ENCODE data around the gene RPS6KA1.
"Not testable (repeated sequence)": the region's sequence is repeated elsewhere in the genome, so short reads cannot be mapped to it uniquely, and the experiment has no call there.

RPS6KA1 gene

DNA sequence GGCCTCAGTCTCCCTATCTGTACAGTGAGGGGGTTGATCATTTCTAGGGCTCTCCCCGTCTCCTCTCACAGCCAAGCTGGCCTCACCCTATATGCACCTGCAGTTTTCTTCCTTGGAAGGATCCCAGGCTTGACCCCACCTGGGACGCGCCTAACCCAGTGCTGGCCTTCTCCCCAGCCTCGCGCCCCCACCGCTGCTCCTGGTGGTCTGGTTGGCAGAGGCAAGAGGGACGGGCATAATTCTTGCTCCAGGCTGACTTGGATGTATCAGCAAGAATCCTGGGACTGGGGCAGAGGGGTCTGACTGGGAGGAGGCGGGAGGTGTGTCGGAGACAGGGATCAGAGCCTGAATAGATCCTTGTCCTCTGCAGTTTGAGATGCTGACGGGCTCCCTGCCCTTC, 25.2 kb downstream of the RPS6KA1 start:
- DNase-seq (ENCODE audit: low read depth in 2 of 2), result no peak

- DNase-seq (ENCODE audit: low read depth in 2 of 2), result no peak
These were observed 26.0 kb downstream of the RPS6KA1 start for GRCh38 chr1:26555550-26555981.

DNA sequence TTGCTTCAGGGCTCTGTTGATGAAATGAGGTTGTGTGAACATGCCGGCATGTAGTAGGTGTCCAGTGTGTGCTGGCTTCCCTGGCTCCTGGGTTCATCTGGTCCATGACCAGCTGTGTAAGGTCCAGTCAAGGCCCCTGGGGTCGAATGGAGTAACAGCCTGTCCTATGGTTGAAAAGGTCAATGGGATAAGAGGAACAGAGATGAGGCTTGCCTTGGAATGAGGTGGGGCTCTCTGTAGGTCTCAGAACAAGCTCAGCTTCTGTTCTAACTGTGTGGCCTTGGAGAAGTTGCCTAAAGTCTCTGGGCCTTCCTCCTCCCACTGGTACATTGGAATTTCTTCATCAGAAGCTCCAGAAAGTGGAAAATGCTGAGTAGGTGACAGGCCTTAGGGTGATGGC, 26.6 kb downstream of the RPS6KA1 start:
- no peak for DNase-seq (ENCODE audit: low read depth in 2 of 2)

GRCh38 chr1:26557008-26557407, 27.4 kb downstream of the RPS6KA1 start:
- DNase-seq (ENCODE audit: low read depth in 2 of 2), result no peak

- no peak for DNase-seq (ENCODE audit: low read depth in 2 of 2)
These were observed 29.1 kb downstream of the RPS6KA1 start for GRCh38 chr1:26558685-26559048.

DNA sequence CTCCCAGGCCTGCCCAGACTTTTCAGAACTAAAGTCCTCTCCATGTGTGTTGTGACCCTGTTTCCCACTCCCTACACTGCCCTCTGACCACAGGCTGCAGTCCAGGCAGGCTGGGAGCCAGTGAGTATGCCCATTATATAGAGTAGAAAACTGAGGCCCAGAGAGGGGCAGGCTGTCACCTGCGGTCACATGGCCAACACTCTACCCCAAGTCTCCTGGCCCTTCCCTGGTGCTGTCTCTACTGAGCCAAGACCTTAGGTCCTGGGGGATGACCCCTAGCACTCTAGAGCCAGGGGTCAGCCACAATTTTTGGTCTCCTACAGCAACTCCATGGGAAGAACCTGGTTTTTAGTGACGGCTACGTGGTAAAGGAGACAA, 30.8 kb downstream of the RPS6KA1 start:
- DNase-seq (ENCODE audit: low read depth in 2 of 2), result no peak

GRCh38 chr1:26570287-26570686, 40.7 kb downstream of the RPS6KA1 start:
- DNase-seq (ENCODE audit: low read depth in 2 of 2), result no peak

DNA sequence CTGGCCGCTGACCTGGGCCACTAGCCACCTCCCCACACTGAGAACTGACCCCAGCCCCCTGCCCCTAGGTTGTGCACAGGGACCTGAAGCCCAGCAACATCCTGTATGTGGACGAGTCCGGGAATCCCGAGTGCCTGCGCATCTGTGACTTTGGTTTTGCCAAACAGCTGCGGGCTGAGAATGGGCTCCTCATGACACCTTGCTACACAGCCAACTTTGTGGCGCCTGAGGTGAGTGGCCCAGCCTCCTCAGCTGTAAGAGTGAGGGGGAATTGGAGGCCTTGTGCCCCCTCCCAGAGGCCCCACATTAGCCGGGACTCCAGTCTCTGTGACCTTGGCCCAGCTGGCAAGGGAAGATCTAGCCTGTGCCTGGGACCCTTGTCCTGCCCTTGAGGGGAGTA, 41.8 kb downstream of the RPS6KA1 start:
- DNase-seq (ENCODE audit: low read depth in 2 of 2), result no peak

GRCh38 chr1:26574018-26574417, 44.5 kb downstream of the RPS6KA1 start:
- DNase-seq (ENCODE audit: low read depth in 2 of 2), result no peak

- no peak for DNase-seq (ENCODE audit: low read depth in 2 of 2)
These were observed 45.2 kb downstream of the RPS6KA1 start for GRCh38 chr1:26574719-26575251.

DNA sequence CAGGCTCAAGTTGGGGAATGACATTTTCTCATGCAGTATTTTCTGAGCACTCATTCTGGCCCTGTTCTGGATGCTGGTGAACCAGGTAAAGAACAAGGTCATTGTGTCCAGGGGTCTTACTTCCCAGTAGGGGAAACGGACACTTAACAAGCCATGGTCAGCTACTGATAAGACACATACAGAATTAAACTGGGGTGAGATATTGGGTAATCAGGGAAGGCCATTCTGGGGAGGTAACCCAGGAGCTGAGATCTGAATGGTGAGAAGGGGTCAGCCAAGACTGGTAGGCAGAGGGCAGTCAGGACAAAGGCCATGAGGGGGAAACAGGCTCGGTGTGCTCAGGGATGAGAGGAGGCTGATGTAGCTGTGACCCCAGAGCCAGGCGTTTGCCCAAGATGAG, 45.8 kb downstream of the RPS6KA1 start:
- no peak for DNase-seq (ENCODE audit: low read depth in 2 of 2)

GRCh38 chr1:26578167-26578566, 48.6 kb downstream of the RPS6KA1 start:
- no peak for DNase-seq (ENCODE audit: low read depth in 2 of 2)

- DNase-seq (ENCODE audit: low read depth in 2 of 2), result no peak
These were observed 50.1 kb downstream of the RPS6KA1 start for GRCh38 chr1:26579681-26580111.

DNA sequence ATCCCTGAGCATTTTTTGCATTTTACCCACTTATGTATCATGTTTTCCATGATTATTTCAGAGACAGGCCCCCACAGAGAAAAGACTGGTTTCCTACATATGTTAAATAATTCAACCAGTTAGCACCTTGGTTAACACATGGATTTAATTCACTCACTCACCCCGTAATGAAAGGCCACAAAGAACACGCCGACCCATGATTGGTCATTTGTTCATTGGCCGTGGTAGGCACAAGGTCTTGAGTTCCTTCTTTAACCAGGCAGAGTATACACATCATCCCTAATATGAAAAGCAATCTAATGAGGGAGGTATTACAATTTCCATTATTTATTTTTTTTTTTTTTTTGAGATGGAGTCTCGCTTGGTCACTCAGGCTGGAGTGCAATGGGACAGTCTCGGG, 50.6 kb downstream of the RPS6KA1 start:
- no peak for DNase-seq (ENCODE audit: low read depth in 2 of 2)

GRCh38 chr1:26581287-26581651, 51.7 kb downstream of the RPS6KA1 start:
- no peak for DNase-seq (ENCODE audit: low read depth in 2 of 2)

- DNase-seq (ENCODE audit: low read depth in 2 of 2), result no peak
These were observed 52.7 kb downstream of the RPS6KA1 start for GRCh38 chr1:26582053-26582835.

GRCh38 chr1:26582836-26583460, 53.4 kb downstream of the RPS6KA1 start:
- peak; percentile 55 to 80 for DNase-seq (ENCODE audit: low read depth in 2 of 2)

- peak in 1 of 2 donors; percentile 40 for DNase-seq (ENCODE audit: low read depth in 2 of 2)
These were observed 54.3 kb downstream of the RPS6KA1 start for GRCh38 chr1:26583646-26584485.

DNA sequence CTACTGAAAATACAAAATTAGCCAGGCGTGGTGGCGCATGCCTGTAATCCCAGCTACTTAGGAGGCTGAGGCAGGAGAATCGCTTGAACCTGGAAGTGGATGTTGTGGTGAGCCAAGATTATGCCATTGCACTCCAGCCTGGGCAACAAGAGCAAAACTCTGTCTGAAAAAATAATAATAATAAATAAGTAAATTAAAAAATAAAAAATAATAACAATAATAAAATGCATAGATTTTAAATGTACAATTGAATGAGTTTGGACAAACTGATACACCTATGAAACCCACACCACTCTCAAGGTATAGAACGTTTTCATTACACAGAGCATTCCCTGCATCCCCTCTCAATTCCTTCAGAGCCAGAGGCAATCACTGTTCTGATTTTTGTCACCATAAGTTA, 55.0 kb downstream of the RPS6KA1 start:
- not testable (repeated sequence) for DNase-seq (ENCODE audit: low read depth in 2 of 2)

- DNase-seq (ENCODE audit: low read depth in 2 of 2), result no peak
These were observed 55.9 kb downstream of the RPS6KA1 start for GRCh38 chr1:26585471-26585870.

DNA sequence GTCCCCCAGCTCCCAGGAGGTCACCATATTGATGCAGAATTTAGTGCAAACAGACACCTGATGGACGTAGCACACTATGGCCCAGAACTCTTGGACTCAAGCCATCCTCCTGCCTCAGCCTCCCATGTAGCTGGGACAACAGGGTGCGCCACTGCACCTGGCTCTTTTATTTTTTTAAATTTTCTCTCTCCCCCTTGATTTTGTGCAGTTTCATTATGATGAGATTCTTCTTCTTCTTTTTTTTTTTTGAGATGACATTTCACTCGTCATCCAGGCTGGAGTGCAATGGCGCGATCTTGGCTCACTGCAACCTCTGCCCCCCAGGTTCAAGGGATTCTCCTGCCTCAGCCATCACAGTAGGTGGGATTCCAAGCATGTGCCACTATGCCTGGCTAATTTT, 63.8 kb downstream of the RPS6KA1 start:
- DNase-seq (ENCODE audit: low read depth in 2 of 2), result no peak

DNA sequence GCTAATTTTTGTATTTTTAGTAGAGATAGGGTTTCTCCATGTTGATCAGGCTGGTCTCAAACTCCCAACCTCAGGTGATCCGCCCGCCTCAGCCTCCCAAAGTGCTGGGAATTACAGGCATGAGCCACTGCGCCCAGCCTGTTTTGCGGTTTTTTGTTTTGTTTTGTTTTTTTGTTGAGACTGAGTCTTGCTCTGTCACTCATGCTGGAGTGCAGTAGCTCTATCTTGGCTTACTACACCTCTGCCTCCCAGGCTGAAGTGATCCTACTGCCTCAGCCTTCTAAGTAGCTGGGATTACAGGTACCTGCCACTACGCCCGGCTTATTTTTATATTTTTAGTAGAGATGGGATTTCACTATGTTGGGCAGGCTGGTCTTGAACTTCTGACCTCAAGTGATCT, 65.0 kb downstream of the RPS6KA1 start:
- not testable (repeated sequence) for DNase-seq (ENCODE audit: low read depth in 2 of 2)
